ENCODE results near the gene IQCN. TPM values are rescaled to one million over a fixed set of nuclear protein-coding genes. Genes with fewer than 3 reads are reported as not detected.

Gene IQCN, protein sequence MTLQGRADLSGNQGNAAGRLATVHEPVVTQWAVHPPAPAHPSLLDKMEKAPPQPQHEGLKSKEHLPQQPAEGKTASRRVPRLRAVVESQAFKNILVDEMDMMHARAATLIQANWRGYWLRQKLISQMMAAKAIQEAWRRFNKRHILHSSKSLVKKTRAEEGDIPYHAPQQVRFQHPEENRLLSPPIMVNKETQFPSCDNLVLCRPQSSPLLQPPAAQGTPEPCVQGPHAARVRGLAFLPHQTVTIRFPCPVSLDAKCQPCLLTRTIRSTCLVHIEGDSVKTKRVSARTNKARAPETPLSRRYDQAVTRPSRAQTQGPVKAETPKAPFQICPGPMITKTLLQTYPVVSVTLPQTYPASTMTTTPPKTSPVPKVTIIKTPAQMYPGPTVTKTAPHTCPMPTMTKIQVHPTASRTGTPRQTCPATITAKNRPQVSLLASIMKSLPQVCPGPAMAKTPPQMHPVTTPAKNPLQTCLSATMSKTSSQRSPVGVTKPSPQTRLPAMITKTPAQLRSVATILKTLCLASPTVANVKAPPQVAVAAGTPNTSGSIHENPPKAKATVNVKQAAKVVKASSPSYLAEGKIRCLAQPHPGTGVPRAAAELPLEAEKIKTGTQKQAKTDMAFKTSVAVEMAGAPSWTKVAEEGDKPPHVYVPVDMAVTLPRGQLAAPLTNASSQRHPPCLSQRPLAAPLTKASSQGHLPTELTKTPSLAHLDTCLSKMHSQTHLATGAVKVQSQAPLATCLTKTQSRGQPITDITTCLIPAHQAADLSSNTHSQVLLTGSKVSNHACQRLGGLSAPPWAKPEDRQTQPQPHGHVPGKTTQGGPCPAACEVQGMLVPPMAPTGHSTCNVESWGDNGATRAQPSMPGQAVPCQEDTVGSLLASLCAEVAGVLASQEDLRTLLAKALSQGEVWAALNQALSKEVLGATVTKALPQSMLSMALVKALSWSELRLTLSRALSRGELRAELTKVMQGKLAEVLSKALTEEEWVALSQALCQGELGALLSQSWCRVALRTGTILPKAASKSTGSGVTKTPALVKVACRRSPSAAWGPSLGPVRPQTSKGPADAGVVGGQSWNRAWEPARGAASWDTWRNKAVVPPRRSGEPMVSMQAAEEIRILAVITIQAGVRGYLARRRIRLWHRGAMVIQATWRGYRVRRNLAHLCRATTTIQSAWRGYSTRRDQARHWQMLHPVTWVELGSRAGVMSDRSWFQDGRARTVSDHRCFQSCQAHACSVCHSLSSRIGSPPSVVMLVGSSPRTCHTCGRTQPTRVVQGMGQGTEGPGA (N-terminal part only)
- 5.5 TPM for polyA plus RNA-seq
- long read RNA-seq, donor 1, full-length matches to known transcripts: 2 of 2 reads
- long read RNA-seq, donor 1, partial matches to known transcripts: 0 of 2 reads
- long read RNA-seq, donor 1, other reads (novel, unspliced or antisense): 0 of 2 reads
- long read RNA-seq, donor 2, full-length matches to known transcripts: 1 of 1 reads
- long read RNA-seq, donor 2, partial matches to known transcripts: 0 of 1 reads
- long read RNA-seq, donor 2, other reads (novel, unspliced or antisense): 0 of 1 reads
- long read RNA-seq, donor 3: 0 reads
- long read RNA-seq, donor 4, full-length matches to known transcripts: 2 of 2 reads
- long read RNA-seq, donor 4, partial matches to known transcripts: 0 of 2 reads
- long read RNA-seq, donor 4, other reads (novel, unspliced or antisense): 0 of 2 reads
- long read RNA-seq, donor 5, full-length matches to known transcripts: 3 of 3 reads
- long read RNA-seq, donor 5, partial matches to known transcripts: 0 of 3 reads
- long read RNA-seq, donor 5, other reads (novel, unspliced or antisense): 0 of 3 reads
- long read RNA-seq, donor 6, full-length matches to known transcripts: 4 of 4 reads
- long read RNA-seq, donor 6, partial matches to known transcripts: 0 of 4 reads
- long read RNA-seq, donor 6, other reads (novel, unspliced or antisense): 0 of 4 reads
- long read RNA-seq, donor 7, full-length matches to known transcripts: 13 of 13 reads
- long read RNA-seq, donor 7, partial matches to known transcripts: 0 of 13 reads
- long read RNA-seq, donor 7, other reads (novel, unspliced or antisense): 0 of 13 reads
- long read RNA-seq, donor 8, full-length matches to known transcripts: 3 of 3 reads
- long read RNA-seq, donor 8, partial matches to known transcripts: 0 of 3 reads
- long read RNA-seq, donor 8, other reads (novel, unspliced or antisense): 0 of 3 reads
- long read RNA-seq, donor 9, full-length matches to known transcripts: 2 of 2 reads
- long read RNA-seq, donor 9, partial matches to known transcripts: 0 of 2 reads
- long read RNA-seq, donor 9, other reads (novel, unspliced or antisense): 0 of 2 reads
- long read RNA-seq, donor 10, full-length matches to known transcripts: 5 of 5 reads
- long read RNA-seq, donor 10, partial matches to known transcripts: 0 of 5 reads
- long read RNA-seq, donor 10, other reads (novel, unspliced or antisense): 0 of 5 reads
- long read RNA-seq, donor 11, full-length matches to known transcripts: 1 of 1 reads
- long read RNA-seq, donor 11, partial matches to known transcripts: 0 of 1 reads
- long read RNA-seq, donor 11, other reads (novel, unspliced or antisense): 0 of 1 reads

DNA sequence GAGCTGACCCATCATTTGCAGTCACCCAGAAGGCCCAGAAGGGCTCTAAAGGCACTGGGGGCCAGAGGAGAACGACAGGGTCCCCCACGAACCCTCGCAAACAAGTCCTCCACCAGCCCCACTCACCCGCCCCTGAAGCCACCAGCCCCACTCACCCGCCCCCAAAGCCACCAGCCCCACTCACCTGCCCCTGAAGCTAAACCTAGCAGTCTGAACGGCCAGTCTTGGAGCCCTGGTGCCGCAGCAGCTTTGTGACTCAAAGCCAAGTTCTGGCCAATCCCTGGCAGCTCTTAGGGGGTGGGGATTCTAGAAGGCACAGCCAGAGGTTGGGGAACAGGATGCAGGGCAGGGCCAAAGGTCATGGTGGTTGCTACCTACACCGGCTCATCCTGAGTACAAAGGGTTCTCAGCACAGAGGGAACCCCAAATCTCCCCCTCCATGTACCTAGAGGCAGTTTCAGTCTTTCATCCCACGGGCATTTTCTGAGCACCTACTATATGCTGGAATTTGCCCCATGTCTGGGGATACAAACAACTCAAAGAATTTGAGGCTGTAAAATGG lies at the start of gene IQCN:
TSS of gene IQCN (minus strand) at position 234 of the 562 bp plus-strand sequence. CDS start 4,974 bp downstream, outside the sequence.
- peaks cover 5% of the 10 kb centered on the region for H3K9me3 ChIP-seq (ENCODE audit: control insufficient read depth, low read depth, low read length)
- WGBS (ENCODE audit: insufficient coverage, low lambda C conversion rate): no CpG with 5 or more reads among the region's 9 CpGs
- H3K4me1 ChIP-seq (ENCODE audit: control insufficient read depth, insufficient read depth, low read length): peaks cover 42% of the 10 kb centered on the region
- DNase-seq: no peak
- peak within 1 kb of the TSS; percentile 64 for H3K27ac ChIP-seq (ENCODE audit: low read length)
- no peaks in the 10 kb centered on the region for H3K27me3 ChIP-seq (ENCODE audit: control insufficient read depth, insufficient read depth, low read length)
- peaks cover 35% of the 10 kb centered on the region for H3K36me3 ChIP-seq (ENCODE audit: control insufficient read depth, insufficient read depth, low read length)
- H3K4me3 ChIP-seq (ENCODE audit: low read length): no peak within 1 kb of the TSS

DNA sequence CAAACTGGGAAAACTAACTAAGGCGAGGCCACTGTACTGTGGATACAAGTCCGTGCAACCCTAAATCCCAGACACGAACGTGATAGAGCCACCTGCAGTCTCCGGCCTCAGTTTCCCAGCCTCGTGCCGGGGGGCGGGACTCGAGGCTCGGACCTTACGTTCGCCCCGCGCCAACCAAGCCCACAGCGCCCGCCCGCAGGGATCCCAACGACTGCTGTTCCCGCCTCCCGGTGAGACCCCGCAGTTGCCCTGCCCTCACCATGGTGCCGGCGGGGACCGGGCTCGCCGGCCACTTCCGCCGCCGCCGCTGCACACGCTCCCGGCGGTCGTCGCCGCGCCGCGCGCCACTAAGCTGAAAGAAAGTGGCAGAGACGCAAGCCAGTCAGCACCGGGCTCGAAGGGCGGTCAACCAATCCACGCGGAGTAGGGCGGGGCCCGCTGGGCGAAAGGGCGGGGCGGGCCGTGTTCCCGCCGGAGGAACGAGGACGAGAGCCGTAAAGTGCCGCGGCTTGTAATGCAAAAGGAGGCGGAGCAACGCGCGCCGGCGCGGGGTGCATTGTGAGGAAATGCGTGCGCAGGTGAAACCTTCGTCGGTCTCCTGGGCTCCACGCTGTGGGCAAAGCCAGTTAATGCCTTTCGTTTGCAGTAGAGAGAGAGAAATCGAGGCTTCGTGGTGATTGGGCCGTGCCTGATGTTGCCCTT lies 48.7 kb upstream of the IQCN start, which contains the start of gene LSM4:
TSS of gene LSM4 (minus strand) at position 318 of the 702 bp plus-strand sequence. CDS start at position 262, 56 bp downstream.
- no peaks in the 10 kb centered on the region for H3K36me3 ChIP-seq (ENCODE audit: control insufficient read depth, insufficient read depth, low read length)
- 0% methylated on average over 2 of the region's 75 CpGs for WGBS (ENCODE audit: insufficient coverage, low lambda C conversion rate)
- H3K9me3 ChIP-seq (ENCODE audit: control insufficient read depth, low read depth, low read length): no peaks in the 10 kb centered on the region
- peak; percentile 99 for DNase-seq
- H3K4me3 ChIP-seq (ENCODE audit: low read length): peak within 1 kb of the TSS; percentile 79
- H3K27ac ChIP-seq (ENCODE audit: low read length): peak within 1 kb of the TSS; percentile 98
- peaks cover 49% of the 10 kb centered on the region for H3K4me1 ChIP-seq (ENCODE audit: control insufficient read depth, insufficient read depth, low read length)
- no peaks in the 10 kb centered on the region for H3K27me3 ChIP-seq (ENCODE audit: control insufficient read depth, insufficient read depth, low read length)

GRCh38 chr19:18322318-18322758 lies 48.1 kb upstream of the IQCN start:
- peak; percentile 73 to 84 for DNase-seq
- Histone ChIP-seq H3K9me3 (ENCODE audit: control insufficient read depth, low read depth, low read length) (no peaks in the 10 kb centered on the region), H3K4me1 (ENCODE audit: control insufficient read depth, insufficient read depth, low read length) (peaks cover 54% of the 10 kb centered on the region), H3K4me3 (ENCODE audit: low read length) (peak overlapping the region; percentile 79), H3K27me3 (ENCODE audit: control insufficient read depth, insufficient read depth, low read length) (no peaks in the 10 kb centered on the region), H3K36me3 (ENCODE audit: control insufficient read depth, insufficient read depth, low read length) (no peaks in the 10 kb centered on the region), H3K27ac (ENCODE audit: low read length) (peak overlapping the region; percentile 94)
- WGBS (ENCODE audit: insufficient coverage, low lambda C conversion rate): 0% methylated on average over 1 of the region's 7 CpGs

- Histone ChIP-seq H3K27ac (ENCODE audit: low read length) (peak overlapping the region; percentile 94), H3K4me3 (ENCODE audit: low read length) (peak overlapping the region; percentile 79), H3K27me3 (ENCODE audit: control insufficient read depth, insufficient read depth, low read length) (no peaks in the 10 kb centered on the region), H3K4me1 (ENCODE audit: control insufficient read depth, insufficient read depth, low read length) (peaks cover 54% of the 10 kb centered on the region), H3K36me3 (ENCODE audit: control insufficient read depth, insufficient read depth, low read length) (no peaks in the 10 kb centered on the region), H3K9me3 (ENCODE audit: control insufficient read depth, low read depth, low read length) (no peaks in the 10 kb centered on the region)
- WGBS (ENCODE audit: insufficient coverage, low lambda C conversion rate): no CpG with 5 or more reads among the region's 9 CpGs
- peak in 1 of 2 donors; percentile 39 for DNase-seq
Observed at GRCh38 chr19:18321734-18322102, 47.5 kb upstream of the IQCN start.

DNA sequence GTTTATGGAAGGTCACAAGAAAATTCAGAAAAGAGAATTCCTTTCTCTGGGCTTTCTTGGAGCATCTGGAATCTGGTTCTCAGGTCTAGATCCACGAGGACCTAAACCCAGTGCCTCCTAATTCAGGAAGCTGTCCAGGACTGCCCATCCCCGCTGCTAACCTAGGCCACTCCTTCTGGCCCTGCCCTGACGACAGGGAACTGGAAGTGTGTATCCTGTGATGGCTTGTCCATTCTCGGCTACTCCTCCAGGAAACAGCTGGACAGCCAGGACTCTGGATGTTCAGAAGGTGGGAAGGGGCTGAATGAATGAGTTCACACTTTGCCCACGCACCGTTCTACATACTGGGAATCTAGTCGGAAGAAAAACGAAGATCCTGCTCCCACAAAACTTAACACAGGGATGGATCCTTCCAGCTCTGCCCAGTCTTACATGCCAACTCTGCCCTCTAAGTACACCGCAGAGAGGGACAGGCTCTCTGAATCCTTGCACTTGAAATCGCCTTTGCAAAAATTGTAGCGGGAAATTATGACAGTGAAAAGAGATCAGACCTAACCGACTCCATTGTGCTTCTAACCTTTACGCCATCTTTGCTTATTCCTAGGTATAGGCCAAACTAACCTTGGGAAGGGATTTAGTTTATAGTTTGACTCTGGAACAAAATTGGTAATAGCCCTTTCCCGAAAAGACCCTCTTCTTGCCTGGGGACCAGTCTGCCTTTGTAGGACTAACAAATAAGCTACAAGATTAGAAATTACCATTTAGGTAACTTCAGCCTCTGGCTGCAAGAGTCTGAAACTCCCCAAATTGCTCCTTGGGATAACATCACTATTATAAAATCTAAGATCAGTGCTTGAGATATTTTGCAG lies 46.8 kb upstream of the IQCN start:
- no peaks in the 10 kb centered on the region for H3K27me3 ChIP-seq (ENCODE audit: control insufficient read depth, insufficient read depth, low read length)
- no peaks in the 10 kb centered on the region for H3K36me3 ChIP-seq (ENCODE audit: control insufficient read depth, insufficient read depth, low read length)
- WGBS (ENCODE audit: insufficient coverage, low lambda C conversion rate): 87% methylated on average over 3 of the region's 14 CpGs
- H3K4me1 ChIP-seq (ENCODE audit: control insufficient read depth, insufficient read depth, low read length): peaks cover 54% of the 10 kb centered on the region
- peak overlapping the region; percentile 94 for H3K27ac ChIP-seq (ENCODE audit: low read length)
- peak in 1 of 2 donors; percentile 63 for DNase-seq
- no peak overlapping the region for H3K4me3 ChIP-seq (ENCODE audit: low read length)
- H3K9me3 ChIP-seq (ENCODE audit: control insufficient read depth, low read depth, low read length): no peaks in the 10 kb centered on the region

- Histone ChIP-seq H3K9me3 (ENCODE audit: control insufficient read depth, low read depth, low read length) (no peaks in the 10 kb centered on the region), H3K27me3 (ENCODE audit: control insufficient read depth, insufficient read depth, low read length) (no peaks in the 10 kb centered on the region), H3K36me3 (ENCODE audit: control insufficient read depth, insufficient read depth, low read length) (peaks cover 7% of the 10 kb centered on the region), H3K27ac (ENCODE audit: low read length) (peak overlapping the region; percentile 94), H3K4me3 (ENCODE audit: low read length) (no peak overlapping the region), H3K4me1 (ENCODE audit: control insufficient read depth, insufficient read depth, low read length) (peaks cover 54% of the 10 kb centered on the region)
- DNase-seq: peak; percentile 85 to 91
- no CpG with 5 or more reads among the region's 7 CpGs for WGBS (ENCODE audit: insufficient coverage, low lambda C conversion rate)
Observed at GRCh38 chr19:18319591-18320135, 45.4 kb upstream of the IQCN start.

Measured in large intestine (tissue), 12 donors.